GM23338 (cell line): ENCODE results near the gene NQO2.

Experiments used
- CREB1 ChIP-seq: fragments of 250-450 bp; sonication (Bioruptor Pico); IDR thresholded peaks from 2 replicates; pipeline ENCODE4 v1.5.0; 2020; ENCODE audit warnings: low read depth, mild to moderate bottlenecking, moderate library complexity
- EZH2 ChIP-seq: fragments of 200-600 bp; sonication (generic); IDR thresholded peaks from one replicate; pipeline ENCODE4 v1.8.0; 2017; ENCODE audit warnings: antibody characterized with exemption, mild to moderate bottlenecking, low read depth; ENCODE audit not compliant: unreplicated experiment
- EZH2phosphoT487 ChIP-seq: fragments of 200-600 bp; sonication (generic); IDR thresholded peaks from one replicate; pipeline ENCODE4 v1.8.1; 2018; ENCODE audit warnings: antibody characterized with exemption; ENCODE audit not compliant: unreplicated experiment
- JUNB ChIP-seq: IDR thresholded peaks from one replicate; pipeline ENCODE4 v1.6.1; 2016; ENCODE audit warnings: antibody characterized with exemption; ENCODE audit not compliant: unreplicated experiment
- POLR2AphosphoS5 ChIP-seq: IDR thresholded peaks from 2 replicates; pipeline ENCODE4 v1.6.1; 2016; ENCODE audit warnings: antibody characterized with exemption, low read depth
- STAT1 ChIP-seq: IDR thresholded peaks from one replicate; pipeline ENCODE4 v1.6.1; 2016; ENCODE audit warnings: antibody characterized with exemption; ENCODE audit not compliant: unreplicated experiment
- ZNF331 ChIP-seq: fragments of 250-450 bp; sonication (Bioruptor Pico); IDR thresholded peaks from 2 replicates; pipeline ENCODE4 v1.5.0; 2020; ENCODE audit warnings: low read depth, mild to moderate bottlenecking, moderate library complexity
- TF ChIP-seq, protein P1 (sequence below), 2 experiments: fragments of 200-600 bp in 1 of 2; sonication (generic) in 1 of 2; conservative IDR thresholded peaks; 2 replicates each; pipeline versions ENCODE4 v1.5.1 to v1.6.1; 2016 to 2017; ENCODE audit warnings: antibody characterized with exemption in 2 of 2, low read depth in 2 of 2, mild to moderate bottlenecking in 2 of 2, moderate library complexity in 1 of 2
- TF ChIP-seq, protein P2 (sequence below): IDR thresholded peaks from one replicate; pipeline ENCODE4 v1.6.1; 2018; ENCODE audit warnings: antibody characterized with exemption; ENCODE audit not compliant: unreplicated experiment

DNA sequence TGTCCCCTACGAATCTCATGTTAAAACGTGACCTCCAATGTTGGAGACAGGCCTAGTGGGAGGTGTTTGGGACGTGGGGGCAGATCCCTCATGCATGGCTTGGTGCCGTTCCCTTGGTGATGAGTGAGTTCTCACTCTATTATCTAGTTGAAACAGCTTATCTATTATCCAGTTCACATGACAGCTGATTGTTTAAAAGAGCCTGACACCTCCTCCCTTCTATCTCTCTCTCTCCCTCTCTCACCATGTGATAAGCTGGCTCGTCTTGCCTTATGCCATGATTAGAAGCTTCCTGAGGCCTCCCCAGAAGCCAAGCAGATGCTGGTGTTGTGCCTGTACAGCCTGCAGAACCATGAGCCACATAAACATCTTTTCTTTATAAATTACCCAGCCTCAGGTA is 35.7 kb downstream of the NQO2 start:
- TF ChIP-seq, protein P1, sequence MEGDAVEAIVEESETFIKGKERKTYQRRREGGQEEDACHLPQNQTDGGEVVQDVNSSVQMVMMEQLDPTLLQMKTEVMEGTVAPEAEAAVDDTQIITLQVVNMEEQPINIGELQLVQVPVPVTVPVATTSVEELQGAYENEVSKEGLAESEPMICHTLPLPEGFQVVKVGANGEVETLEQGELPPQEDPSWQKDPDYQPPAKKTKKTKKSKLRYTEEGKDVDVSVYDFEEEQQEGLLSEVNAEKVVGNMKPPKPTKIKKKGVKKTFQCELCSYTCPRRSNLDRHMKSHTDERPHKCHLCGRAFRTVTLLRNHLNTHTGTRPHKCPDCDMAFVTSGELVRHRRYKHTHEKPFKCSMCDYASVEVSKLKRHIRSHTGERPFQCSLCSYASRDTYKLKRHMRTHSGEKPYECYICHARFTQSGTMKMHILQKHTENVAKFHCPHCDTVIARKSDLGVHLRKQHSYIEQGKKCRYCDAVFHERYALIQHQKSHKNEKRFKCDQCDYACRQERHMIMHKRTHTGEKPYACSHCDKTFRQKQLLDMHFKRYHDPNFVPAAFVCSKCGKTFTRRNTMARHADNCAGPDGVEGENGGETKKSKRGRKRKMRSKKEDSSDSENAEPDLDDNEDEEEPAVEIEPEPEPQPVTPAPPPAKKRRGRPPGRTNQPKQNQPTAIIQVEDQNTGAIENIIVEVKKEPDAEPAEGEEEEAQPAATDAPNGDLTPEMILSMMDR (conservative IDR thresholded peaks at IDR 0.05; ENCODE audit: low read depth in 2 of 2) = no peak
- TF ChIP-seq EZH2 = no peak
- no peak for TF ChIP-seq POLR2AphosphoS5
- TF ChIP-seq CREB1 (CRISPR knock-in tag) = no peak
- no peak for TF ChIP-seq JUNB
- TF ChIP-seq, protein P2, sequence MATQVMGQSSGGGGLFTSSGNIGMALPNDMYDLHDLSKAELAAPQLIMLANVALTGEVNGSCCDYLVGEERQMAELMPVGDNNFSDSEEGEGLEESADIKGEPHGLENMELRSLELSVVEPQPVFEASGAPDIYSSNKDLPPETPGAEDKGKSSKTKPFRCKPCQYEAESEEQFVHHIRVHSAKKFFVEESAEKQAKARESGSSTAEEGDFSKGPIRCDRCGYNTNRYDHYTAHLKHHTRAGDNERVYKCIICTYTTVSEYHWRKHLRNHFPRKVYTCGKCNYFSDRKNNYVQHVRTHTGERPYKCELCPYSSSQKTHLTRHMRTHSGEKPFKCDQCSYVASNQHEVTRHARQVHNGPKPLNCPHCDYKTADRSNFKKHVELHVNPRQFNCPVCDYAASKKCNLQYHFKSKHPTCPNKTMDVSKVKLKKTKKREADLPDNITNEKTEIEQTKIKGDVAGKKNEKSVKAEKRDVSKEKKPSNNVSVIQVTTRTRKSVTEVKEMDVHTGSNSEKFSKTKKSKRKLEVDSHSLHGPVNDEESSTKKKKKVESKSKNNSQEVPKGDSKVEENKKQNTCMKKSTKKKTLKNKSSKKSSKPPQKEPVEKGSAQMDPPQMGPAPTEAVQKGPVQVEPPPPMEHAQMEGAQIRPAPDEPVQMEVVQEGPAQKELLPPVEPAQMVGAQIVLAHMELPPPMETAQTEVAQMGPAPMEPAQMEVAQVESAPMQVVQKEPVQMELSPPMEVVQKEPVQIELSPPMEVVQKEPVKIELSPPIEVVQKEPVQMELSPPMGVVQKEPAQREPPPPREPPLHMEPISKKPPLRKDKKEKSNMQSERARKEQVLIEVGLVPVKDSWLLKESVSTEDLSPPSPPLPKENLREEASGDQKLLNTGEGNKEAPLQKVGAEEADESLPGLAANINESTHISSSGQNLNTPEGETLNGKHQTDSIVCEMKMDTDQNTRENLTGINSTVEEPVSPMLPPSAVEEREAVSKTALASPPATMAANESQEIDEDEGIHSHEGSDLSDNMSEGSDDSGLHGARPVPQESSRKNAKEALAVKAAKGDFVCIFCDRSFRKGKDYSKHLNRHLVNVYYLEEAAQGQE = no peak
- TF ChIP-seq ZNF331 (CRISPR knock-in tag) = no peak
- no peak for TF ChIP-seq EZH2phosphoT487
- TF ChIP-seq STAT1 = no peak
